Activated CD8-positive, alpha-beta T cell treated with anti-CD3 and anti-CD28 coated beads for 36 hours (primary cell): ENCODE measurements around the gene CYP2A6. TPM values are rescaled to one million over a fixed set of nuclear protein-coding genes. Genes with fewer than 3 reads are reported as not detected.
"Not testable (repeated sequence)": the region's sequence is repeated elsewhere in the genome, so short reads cannot be mapped to it uniquely, and the experiment has no call there.

Source experiments
- ATAC-seq: fragments of 200-7000 bp; cut with Tn5 transposase; one replicate; pipeline ENCODE4 v1.10.0; 2021; ENCODE audit warnings: mild to moderate bottlenecking, moderate library complexity
- CTCF ChIA-PET: fragments of 350-600 bp; sonication (Branson Sonifier 250); formaldehyde crosslinking; loops from one replicate; lab custom pipeline; 2021; ENCODE audit warnings: antibody characterized with exemption; lab: Charles Lee
- POLR2A ChIA-PET: fragments of 350-600 bp; sonication (Branson Sonifier 250); formaldehyde crosslinking; loops from one replicate; lab custom pipeline; 2021; ENCODE audit warnings: antibody characterized with exemption; lab: Charles Lee
- DNase-seq: peaks from one replicate; pipeline ENCODE4 v3.0.0-alpha.2; 2020
- H3K27ac Mint-ChIP-seq: one replicate; pipeline ENCODE4 v1.8.0; 2021; ENCODE audit warnings: mild to moderate bottlenecking, mixed read lengths
- H3K27me3 Mint-ChIP-seq: one replicate; pipeline ENCODE4 v1.8.0; 2021; ENCODE audit warnings: mixed read lengths
- H3K36me3 Mint-ChIP-seq: one replicate; pipeline ENCODE4 v1.8.0; 2021; ENCODE audit warnings: low read depth, mixed read lengths
- H3K4me1 Mint-ChIP-seq: one replicate; pipeline ENCODE4 v1.8.0; 2021; ENCODE audit warnings: low read depth, mixed read lengths
- H3K4me3 Mint-ChIP-seq: one replicate; pipeline ENCODE4 v1.8.0; 2021; ENCODE audit warnings: mild to moderate bottlenecking, moderate library complexity, mixed read lengths
- H3K9me3 Mint-ChIP-seq: one replicate; pipeline ENCODE4 v1.8.0; 2021; ENCODE audit warnings: mixed read lengths
- intact Hi-C: fragments of 100-400 bp; cut with micrococcal nuclease; formaldehyde crosslinking; loops from one replicate; pipeline ENCODE4 v1.10.0; 2022
- total RNA-seq, 2 experiments: library from RNA; stranded (reverse); gene quantifications; one replicate each; pipeline ENCODE4 v1.2.3, GENCODE V29; 2021
- TF ChIP-seq, protein P1 (sequence below): fragments of 200-600 bp; IDR thresholded peaks from one replicate; pipeline ENCODE4 v1.8.0; 2022; ENCODE audit warnings: antibody characterized with exemption, mild to moderate bottlenecking

Gene CYP2A6
- total RNA-seq, 2 experiments from 2014 or later, result 0.41 TPM; not detected in 1

DNA sequence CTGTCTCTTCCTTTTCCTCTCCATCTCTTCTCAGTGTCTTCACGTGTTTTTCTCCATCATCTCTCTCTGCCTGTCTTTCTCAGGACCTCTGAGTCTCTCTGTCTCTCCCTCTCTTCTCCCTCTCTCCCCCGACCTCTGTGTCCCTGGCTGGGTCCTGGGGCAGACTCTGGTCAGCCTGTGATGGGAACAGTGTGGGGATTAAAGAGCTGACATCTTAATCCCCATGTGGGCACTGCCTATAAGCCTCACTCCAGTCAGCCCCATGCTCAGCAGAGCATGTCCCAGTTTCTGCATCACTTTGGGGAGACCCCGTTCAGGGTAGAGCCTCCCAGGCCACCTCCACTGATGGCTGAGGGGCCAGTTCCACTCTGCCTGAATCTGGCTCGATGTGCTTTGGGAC is 35.0 kb downstream of the CYP2A6 start:
- Mint-ChIP-seq H3K36me3 (no peaks in the 10 kb centered on the region), H3K4me1 (peaks cover 33% of the 10 kb centered on the region), H3K4me3 (no peak overlapping the region), H3K27me3 (no peaks in the 10 kb centered on the region), H3K9me3 (no peaks in the 10 kb centered on the region), H3K27ac (no peak overlapping the region)
- ChIA-PET POLR2A (no interaction called here), CTCF (no interaction called here)
- DNase-seq, result no peak
- intact Hi-C loops, result loop anchor here (5.0 kb wide), 1 partner anchor 153 kb away; no protein-coding TSS in a partner anchor
- TF ChIP-seq, protein P1, sequence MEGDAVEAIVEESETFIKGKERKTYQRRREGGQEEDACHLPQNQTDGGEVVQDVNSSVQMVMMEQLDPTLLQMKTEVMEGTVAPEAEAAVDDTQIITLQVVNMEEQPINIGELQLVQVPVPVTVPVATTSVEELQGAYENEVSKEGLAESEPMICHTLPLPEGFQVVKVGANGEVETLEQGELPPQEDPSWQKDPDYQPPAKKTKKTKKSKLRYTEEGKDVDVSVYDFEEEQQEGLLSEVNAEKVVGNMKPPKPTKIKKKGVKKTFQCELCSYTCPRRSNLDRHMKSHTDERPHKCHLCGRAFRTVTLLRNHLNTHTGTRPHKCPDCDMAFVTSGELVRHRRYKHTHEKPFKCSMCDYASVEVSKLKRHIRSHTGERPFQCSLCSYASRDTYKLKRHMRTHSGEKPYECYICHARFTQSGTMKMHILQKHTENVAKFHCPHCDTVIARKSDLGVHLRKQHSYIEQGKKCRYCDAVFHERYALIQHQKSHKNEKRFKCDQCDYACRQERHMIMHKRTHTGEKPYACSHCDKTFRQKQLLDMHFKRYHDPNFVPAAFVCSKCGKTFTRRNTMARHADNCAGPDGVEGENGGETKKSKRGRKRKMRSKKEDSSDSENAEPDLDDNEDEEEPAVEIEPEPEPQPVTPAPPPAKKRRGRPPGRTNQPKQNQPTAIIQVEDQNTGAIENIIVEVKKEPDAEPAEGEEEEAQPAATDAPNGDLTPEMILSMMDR, result no peak
- ATAC-seq, result no peak

DNA sequence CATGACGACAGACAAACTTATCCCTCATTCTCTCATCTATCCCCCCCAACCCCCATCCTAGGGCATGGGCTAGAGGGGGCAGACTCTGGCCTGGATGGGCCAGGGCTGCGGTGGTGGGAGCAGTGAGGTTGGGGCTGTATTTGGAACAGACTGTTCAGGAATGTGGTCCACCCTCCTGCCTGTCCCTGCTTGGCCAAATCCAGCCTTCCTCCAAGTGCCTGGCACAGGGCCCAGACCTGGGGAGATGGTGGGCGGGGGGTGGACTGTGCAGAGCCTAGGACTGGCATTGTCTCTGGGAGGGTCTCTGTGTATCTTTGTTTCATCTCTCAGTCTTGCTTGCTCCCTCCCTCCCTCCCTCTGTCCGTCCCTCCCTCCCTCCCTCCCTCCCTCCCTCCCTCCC is 37.1 kb downstream of the CYP2A6 start:
- POLR2A ChIA-PET, result no interaction called here
- ATAC-seq (no peak), DNase-seq (no peak)
- Mint-ChIP-seq H3K4me1 (peaks cover 24% of the 10 kb centered on the region), H3K27ac (no peak overlapping the region), H3K4me3 (no peak overlapping the region), H3K36me3 (peaks cover 3% of the 10 kb centered on the region), H3K9me3 (no peaks in the 10 kb centered on the region), H3K27me3 (no peaks in the 10 kb centered on the region)
- intact Hi-C loops, result no loop called here
- CTCF ChIA-PET, result no interaction called here
- TF ChIP-seq, protein P1, result no peak

DNA sequence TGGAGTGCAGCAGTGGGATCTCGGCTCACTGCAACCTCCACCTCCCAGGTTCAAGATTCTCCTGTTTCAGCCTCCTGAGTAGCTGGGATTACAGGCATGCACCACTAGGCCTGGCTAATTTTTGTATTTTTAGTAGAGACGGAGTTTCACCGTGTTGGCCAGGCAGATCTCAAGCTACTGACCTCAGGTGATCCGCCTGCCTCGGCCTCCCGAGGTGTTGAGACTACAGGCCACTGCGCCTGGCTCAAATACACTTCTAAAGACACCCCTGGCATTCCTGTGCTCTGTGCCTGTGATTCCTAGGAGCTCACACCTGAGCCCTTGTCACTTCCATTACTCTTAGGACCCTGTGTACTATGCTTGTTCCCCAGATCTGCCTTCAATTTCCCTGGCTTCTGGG is 37.7 kb downstream of the CYP2A6 start:
- H3K9me3 Mint-ChIP-seq, H3K27me3 Mint-ChIP-seq, CTCF ChIA-PET, POLR2A ChIA-PET, ATAC-seq, intact Hi-C loops, H3K36me3 Mint-ChIP-seq, DNase-seq, H3K27ac Mint-ChIP-seq: not testable (repeated sequence)
- peak overlapping the region; percentile 74 for H3K4me3 Mint-ChIP-seq
- peaks cover 22% of the 10 kb centered on the region for H3K4me1 Mint-ChIP-seq

DNA sequence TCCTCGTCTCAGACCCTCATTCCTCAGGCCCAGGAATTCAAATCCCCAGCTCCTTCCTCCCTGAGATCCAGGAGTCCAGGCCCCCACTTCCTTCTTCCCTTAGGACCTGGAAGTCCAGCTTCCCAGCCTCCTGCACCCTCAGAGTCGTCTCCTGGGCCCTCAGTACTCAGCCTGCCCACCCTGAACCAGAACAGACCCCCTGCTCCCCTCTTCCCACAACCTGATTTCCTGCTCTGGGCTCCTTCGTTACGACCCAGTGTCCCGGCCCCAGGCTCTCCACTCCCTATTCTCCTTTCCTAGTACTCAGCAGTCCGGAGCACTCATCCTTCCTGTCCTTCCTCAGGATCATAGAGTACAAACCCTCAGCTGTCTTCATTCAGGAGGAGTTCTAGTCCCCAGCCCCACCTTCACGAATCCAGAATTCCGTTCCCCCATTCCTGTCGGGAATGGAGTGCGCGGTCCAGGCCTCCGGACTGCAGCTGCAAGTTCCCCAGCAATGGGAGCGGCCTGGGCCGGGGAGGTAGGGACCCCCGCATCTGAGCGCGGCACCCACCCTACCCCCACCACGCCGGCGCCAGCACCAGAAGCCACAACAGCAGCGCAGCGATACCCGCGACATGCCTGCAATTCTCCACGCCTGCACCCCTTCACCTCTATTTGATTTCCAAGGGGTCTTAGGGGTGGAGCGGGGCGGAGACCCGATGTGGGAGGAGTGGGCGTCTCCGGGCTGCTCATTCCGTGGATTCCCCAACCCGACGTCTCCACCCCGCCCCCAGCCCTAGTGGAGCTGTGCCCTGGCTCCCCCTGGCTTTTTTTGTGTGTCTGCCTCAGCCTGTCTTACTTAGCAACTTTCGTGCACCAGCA is 38.5 kb downstream of the CYP2A6 start:
- TF ChIP-seq, protein P1, result no peak
- POLR2A ChIA-PET, result interaction anchor here (1.3 kb wide), 1 partner anchor 62 kb away, joined by 4 read pairs; the partner anchor contains the start of gene ACTMAP
- DNase-seq (peak; percentile 45), ATAC-seq (no peak)
- Mint-ChIP-seq H3K27me3 (no peaks in the 10 kb centered on the region), H3K4me3 (peak overlapping the region; percentile 74), H3K9me3 (no peaks in the 10 kb centered on the region), H3K4me1 (peaks cover 31% of the 10 kb centered on the region), H3K36me3 (peaks cover 18% of the 10 kb centered on the region), H3K27ac (peak overlapping the region; percentile 24)
- CTCF ChIA-PET, result no interaction called here
- intact Hi-C loops, result no loop called here

DNA sequence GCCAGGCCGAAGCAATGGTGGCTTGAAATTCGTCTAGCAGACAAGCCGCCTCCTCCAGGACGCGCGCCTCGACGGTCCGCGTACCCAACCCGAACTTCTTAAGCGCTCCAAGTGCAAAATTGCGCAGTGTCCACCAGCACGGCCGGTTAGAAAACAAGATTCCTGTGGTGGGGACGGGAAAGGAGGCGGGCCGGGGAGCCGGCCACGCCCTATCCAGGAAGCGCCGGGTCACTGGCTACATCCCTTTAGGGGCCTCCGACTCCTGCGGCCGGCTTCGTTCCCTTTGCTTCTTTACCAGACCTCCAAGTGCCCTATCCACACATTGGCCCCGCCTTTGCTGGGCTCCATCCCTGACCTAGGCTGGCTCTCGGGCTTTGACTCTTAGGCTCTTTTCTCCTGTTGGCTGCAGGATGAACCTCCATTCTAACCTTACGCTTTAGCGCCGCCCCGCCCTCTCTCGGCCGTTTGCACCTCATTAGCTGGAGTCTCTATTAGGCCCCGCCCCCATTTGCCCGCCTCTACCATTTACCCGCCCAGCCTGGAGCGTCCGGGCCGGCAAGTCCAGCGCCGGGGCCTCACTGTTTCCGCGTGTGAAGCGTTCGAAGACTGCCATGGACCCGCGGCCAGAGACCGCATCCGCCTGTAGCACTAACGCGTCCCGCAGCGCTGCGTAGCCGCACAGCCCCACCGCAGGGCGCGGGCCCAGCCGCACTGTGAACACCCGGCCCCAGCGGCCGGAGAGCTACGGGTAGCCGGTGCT is 39.4 kb downstream of the CYP2A6 start:
- H3K4me3 Mint-ChIP-seq, result peak overlapping the region; percentile 74
- H3K4me1 Mint-ChIP-seq, result peaks cover 40% of the 10 kb centered on the region
- POLR2A ChIA-PET, result interaction anchor here (1.3 kb wide), 1 partner anchor 61 kb away, joined by 4 read pairs; the partner anchor contains the start of gene ACTMAP
- H3K36me3 Mint-ChIP-seq, result peaks cover 19% of the 10 kb centered on the region
- ATAC-seq, result peak; percentile 85
- CTCF ChIA-PET, H3K27me3 Mint-ChIP-seq, intact Hi-C loops, H3K9me3 Mint-ChIP-seq: not testable (repeated sequence)
- peak overlapping the region; percentile 71 for H3K27ac Mint-ChIP-seq
- peak; percentile 63 for DNase-seq
- TF ChIP-seq, protein P1, result peak; percentile 13
